HCT116 (cell line): ENCODE measurements around the gene COL16A1. TPM values are rescaled to one million over a fixed set of nuclear protein-coding genes. Genes with fewer than 3 reads are reported as not detected.
A peak's percentile ranks its signal among the peaks of the same experiment; 100 is the strongest.

Experiments
- ATAC-seq: fragments of 200-7000 bp; cut with Tn5 transposase; 2 replicates; pipeline ENCODE4 v1.9.1; 2020; ENCODE audit warnings: mild to moderate bottlenecking, moderate library complexity
- BruUV-seq: library from RNA; stranded (reverse); fragments of 400-500 nt; replicated peaks from 2 replicates; lab custom pipeline; 2021; lab: Mats Ljungman, UMichigan
- CTCF ChIA-PET: fragments of 300-600 bp; sonication (Branson Sonifier 250); formaldehyde crosslinking; loops from one replicate; lab custom pipeline; 2021; ENCODE audit warnings: antibody characterized with exemption; lab: Charles Lee
- POLR2A ChIA-PET: fragments of 300-600, 350-600 bp; sonication (Branson Sonifier 250); formaldehyde crosslinking; loops from one replicate; lab custom pipeline; 2021; ENCODE audit warnings: antibody characterized with exemption; lab: Charles Lee
- RAD21 ChIA-PET, 2 experiments: fragments of 300-600 bp; sonication (Branson Sonifier 250); formaldehyde crosslinking; loops; one replicate each; lab custom pipeline; 2023; ENCODE audit warnings: low total read pairs in 2 of 2; ENCODE audit not compliant: uncharacterized antibody in 2 of 2, unreplicated experiment in 2 of 2, low non-redundant PET in 1 of 2; lab: Charles Lee
- DNase-seq: peaks from one replicate; pipeline ENCODE4 v3.0.0-alpha.2; 2010; ENCODE audit warnings: low read depth, low spot score
- H2AFZ ChIP-seq: fragments of 200-600 bp; shearing (Covaris generic), sonication (generic); 2 replicates; pipeline ENCODE4 v1.6.1; 2017; ENCODE audit warnings: low read depth, mixed run types, mixed read lengths, antibody characterized with exemption, low read length; ENCODE audit not compliant: poor library complexity, severe bottlenecking
- H3K27ac ChIP-seq: 2 replicates; pipeline ENCODE4 v1.5.1; 2012; ENCODE audit warnings: low read depth, low read length
- H3K27me3 ChIP-seq: fragments of 200-600 bp; sonication (generic); 2 replicates; pipeline ENCODE4 v1.6.1; 2016; ENCODE audit warnings: mixed run types, low read length, mixed read lengths; ENCODE audit not compliant: insufficient read depth
- H3K36me3 ChIP-seq, 2 experiments: fragments of 200-500 bp in 1 of 2; fragments of 200-600 bp in 1 of 2; sonication (Bioruptor generic) in 1 of 2; sonication (generic) in 1 of 2; 2 replicates each; pipeline versions ENCODE4 v1.5.1 to v1.6.1; 2014 to 2016; ENCODE audit warnings: low read length in 2 of 2, inconsistent platforms in 1 of 2, mixed read lengths in 1 of 2, mixed run types in 1 of 2; ENCODE audit not compliant: insufficient read depth in 2 of 2, control insufficient read depth in 1 of 2
- H3K4me1 ChIP-seq, 2 experiments: fragments of 200-600 bp in 1 of 2; sonication (generic) in 1 of 2; 2 replicates each; pipeline versions ENCODE4 v1.5.1 to v1.6.1; 2012 to 2017; ENCODE audit warnings: low read length in 2 of 2, inconsistent platforms in 1 of 2, mild to moderate bottlenecking in 1 of 2, mixed read lengths in 1 of 2, mixed run types in 1 of 2, moderate library complexity in 1 of 2; ENCODE audit not compliant: insufficient read depth in 2 of 2, control insufficient read depth in 1 of 2
- H3K4me2 ChIP-seq: fragments of 200-600 bp; sonication (generic); 2 replicates; pipeline ENCODE4 v1.6.1; 2017; ENCODE audit warnings: mixed run types, low read length, mixed read lengths
- H3K4me3 ChIP-seq, 2 experiments: fragments of 200-600 bp in 1 of 2; sonication (generic) in 1 of 2; replicated peaks in 1 of 2; 2 replicates each; pipeline ENCODE4 v1.5.1; 2011 to 2016; ENCODE audit warnings: low read length in 2 of 2, control low read depth in 1 of 2, low read depth in 1 of 2, mild to moderate bottlenecking in 1 of 2, mixed read lengths in 1 of 2, mixed run types in 1 of 2
- H3K79me2 ChIP-seq: fragments of 200-600 bp; sonication (generic); 2 replicates; pipeline ENCODE4 v1.6.1; 2017; ENCODE audit warnings: mild to moderate bottlenecking, mixed run types, low read length, moderate library complexity, mixed read lengths; ENCODE audit not compliant: insufficient read depth
- H3K9ac ChIP-seq: fragments of 200-600 bp; sonication (generic); 2 replicates; pipeline ENCODE4 v1.6.1; 2016; ENCODE audit warnings: low read length, mixed read lengths
- H3K9me2 ChIP-seq: fragments of 200-600 bp; sonication (generic), shearing (Covaris generic); 2 replicates; pipeline ENCODE4 v1.6.1; 2017; ENCODE audit warnings: mixed run types, mild to moderate bottlenecking, moderate library complexity; ENCODE audit not compliant: insufficient read depth
- H3K9me3 ChIP-seq, 2 experiments: fragments of 200-500 bp in 1 of 2; fragments of 200-600 bp in 1 of 2; sonication (Bioruptor generic) in 1 of 2; sonication (generic) in 1 of 2; 2 replicates each; pipeline ENCODE4 v1.6.1; 2014 to 2017; ENCODE audit warnings: low read length in 2 of 2, mixed read lengths in 2 of 2, inconsistent platforms in 1 of 2, low read depth in 1 of 2, mild to moderate bottlenecking in 1 of 2, mixed run types in 1 of 2, moderate library complexity in 1 of 2; ENCODE audit not compliant: control insufficient read depth in 1 of 2, insufficient read depth in 1 of 2
- H4K20me1 ChIP-seq: fragments of 200-600 bp; sonication (generic), shearing (Covaris generic); 2 replicates; pipeline ENCODE4 v1.6.1; 2017; ENCODE audit warnings: mixed run types, mild to moderate bottlenecking, moderate library complexity; ENCODE audit not compliant: insufficient read depth
- ATF3 ChIP-seq: IDR thresholded peaks from 2 replicates; pipeline ENCODE4 v1.6.1; 2012
- CEBPB ChIP-seq: IDR thresholded peaks from 2 replicates; pipeline ENCODE4 v1.6.1; 2012; ENCODE audit warnings: low read depth
- EZH2phosphoT487 ChIP-seq: fragments of 200-600 bp; IDR thresholded peaks from 2 replicates; pipeline ENCODE4 v1.6.1; 2018; ENCODE audit warnings: antibody characterized with exemption, borderline replicate concordance
- POLR2A ChIP-seq: IDR thresholded peaks from 2 replicates; pipeline ENCODE4 v1.7.0; 2011; ENCODE audit warnings: borderline replicate concordance; ENCODE audit not compliant: insufficient read depth, insufficient read length; ENCODE audit errors: extremely low read depth
- REST ChIP-seq: IDR thresholded peaks from 2 replicates; pipeline ENCODE4 v1.6.1; 2012; ENCODE audit warnings: low read depth
- SP1 ChIP-seq: IDR thresholded peaks from 2 replicates; pipeline ENCODE4 v1.6.1; 2012; ENCODE audit warnings: low read depth
- SRF ChIP-seq: IDR thresholded peaks from 2 replicates; pipeline ENCODE4 v1.6.1; 2012; ENCODE audit warnings: low read depth
- YY1 ChIP-seq: IDR thresholded peaks from 2 replicates; pipeline ENCODE4 v1.6.1; 2011; ENCODE audit warnings: low read length, low read depth, moderate library complexity, mild to moderate bottlenecking; ENCODE audit not compliant: insufficient replicate concordance; ENCODE audit errors: extremely low read depth
- ZBTB33 ChIP-seq: IDR thresholded peaks from 2 replicates; pipeline ENCODE4 v1.6.1; 2011; ENCODE audit warnings: mild to moderate bottlenecking, low read length, moderate library complexity; ENCODE audit not compliant: insufficient replicate concordance; ENCODE audit errors: extremely low read depth
- ZNF274 ChIP-seq: fragments of 200-500 bp; sonication (Bioruptor generic); IDR thresholded peaks from 2 replicates; pipeline ENCODE4 v1.6.1; 2014; ENCODE audit warnings: mild to moderate bottlenecking, low read depth, low read length, inconsistent platforms
- intact Hi-C: fragments of 100-400 bp; cut with micrococcal nuclease; formaldehyde crosslinking; loops from 2 replicates; pipeline ENCODE4 v1.10.0; 2022
- total RNA-seq: library from RNA; stranded (reverse); gene quantifications from one replicate; pipeline ENCODE4 v1.2.1, GENCODE V29; 2021; ENCODE audit not compliant: unreplicated experiment

Gene COL16A1
- total RNA-seq, 1 experiment from 2014 or later = 2.2 TPM

GRCh38 chr1:31712068-31712467, 8.3 kb upstream of the COL16A1 start:
- intact Hi-C loops = no loop called here
- peak overlapping the region; percentile 46 for H2AFZ ChIP-seq
- H3K27ac ChIP-seq = peak overlapping the region; percentile 48; the same call in 1 of the 2 replicates

More at GRCh38 chr1:31712068-31712467, 8.3 kb upstream of the COL16A1 start:
- ChIA-PET POLR2A (interaction anchor here (1.2 to 1.8 kb wide), 2 partner anchors 9 to 77 kb away, joined by 3 to 5 read pairs; no protein-coding TSS in a partner anchor), RAD21 (no interaction called here), CTCF (interaction anchor here (1.3 to 2.4 kb wide), 3 partner anchors 42 to 77 kb away, joined by 3 to 10 read pairs (median 5); no protein-coding TSS in a partner anchor)
- Histone ChIP-seq H3K79me2 (no peaks in the 10 kb centered on the region), H3K4me2 (peak overlapping the region; percentile 99), H3K36me3 (no peaks in the 10 kb centered on the region), H4K20me1 (no peaks in the 10 kb centered on the region), H3K9ac (peak overlapping the region; percentile 42), H3K4me3 (0 out of 4 replicates have a peak overlapping the region, but pooled peaks of 1 of the 2 experiments have one; percentile 5), H3K27me3 (no peaks in the 10 kb centered on the region), H3K4me1 (peaks cover 28 to 63% of the 10 kb centered on the region in 2 experiments), H3K9me3 (no peaks in the 10 kb centered on the region), H3K9me2 (no peaks in the 10 kb centered on the region)
- DNase-seq = no peak
- ATAC-seq = no peak
- TF ChIP-seq CEBPB (no peak), ZNF274 (no peak), YY1 (no peak), ATF3 (no peak), REST (no peak), SRF (no peak), EZH2phosphoT487 (no peak), POLR2A (no peak), ZBTB33 (no peak), SP1 (no peak)
- no TSS peak for BruUV-seq
